PFSK-1 (cell line): Measurements from ENCODE around the gene PPFIBP2.

ENCODE experiments used
- FOXP2 ChIP-seq: optimal IDR thresholded peaks from 2 replicates; pipeline ENCODE3; 2011; ENCODE audit warnings: borderline replicate concordance, control low read depth, inconsistent platforms; ENCODE audit not compliant: insufficient read depth; ENCODE audit errors: extremely low read length, extremely low read depth
- POLR2AphosphoS5 ChIP-seq: IDR thresholded peaks from 2 replicates; pipeline ENCODE4 v1.6.1; 2012; ENCODE audit warnings: low read depth, mild to moderate bottlenecking, control low read depth, low read length, moderate library complexity
- REST ChIP-seq, 2 experiments: IDR thresholded peaks; 2 replicates each; pipeline versions ENCODE4 v1.6.1 to v1.8.0; 2011 to 2012; ENCODE audit warnings: low read depth in 2 of 2, low read length in 2 of 2, control low read depth in 1 of 2, inconsistent platforms in 1 of 2, mild to moderate bottlenecking in 1 of 2, moderate library complexity in 1 of 2; ENCODE audit not compliant: insufficient read depth in 1 of 2
- SIN3A ChIP-seq: IDR thresholded peaks from 2 replicates; pipeline ENCODE4 v1.6.1; 2012; ENCODE audit warnings: mild to moderate bottlenecking, low read length, moderate library complexity, borderline replicate concordance; ENCODE audit not compliant: insufficient read depth
- TAF1 ChIP-seq: IDR thresholded peaks from 2 replicates; pipeline ENCODE4 v1.6.1; 2012; ENCODE audit warnings: low read length, control low read depth, borderline replicate concordance; ENCODE audit not compliant: insufficient read depth

GRCh38 chr11:7667460-7667859, 153.7 kb downstream of the PPFIBP2 start:
- TF ChIP-seq POLR2AphosphoS5, result no peak
- no peak for TF ChIP-seq SIN3A
- no peak for TF ChIP-seq REST (IDR thresholded peaks at IDR 0.05; ENCODE audit: insufficient read depth in 1 of 2, low read depth in 2 of 2, low read length in 2 of 2)
- TF ChIP-seq TAF1, result no peak
- TF ChIP-seq FOXP2, result no peak
